ENCODE measurements around the gene KLHL17.

DNA sequence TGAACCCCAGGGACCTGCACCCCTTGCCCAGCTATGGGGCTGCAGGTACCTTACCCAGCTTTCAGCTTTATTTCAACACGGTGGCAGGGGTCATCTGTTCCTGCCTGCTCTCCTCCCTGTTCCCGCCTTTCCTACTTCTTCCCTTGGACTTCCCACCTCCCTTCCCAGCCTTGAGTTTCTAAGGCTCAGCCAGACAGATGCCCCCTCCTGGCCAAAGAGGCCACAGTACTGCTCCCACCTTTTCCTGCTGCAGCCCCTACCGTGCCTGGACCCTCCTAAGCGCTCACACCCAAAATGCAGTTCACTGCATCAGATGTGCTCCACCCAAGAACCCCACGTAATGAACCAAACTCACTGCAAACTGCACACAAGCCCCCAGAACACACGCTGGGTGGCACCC lies 9.0 kb upstream of the KLHL17 start:
- TF ChIP-seq TCF3 (IDR thresholded peaks at IDR 0.05; ENCODE audit: borderline replicate concordance, insufficient read depth, low read depth, low read length) (no peak), RAD21 (IDR thresholded peaks at IDR 0.05; ENCODE audit: insufficient read depth, low read depth, low read length) (no peak)
- TF ChIP-seq, protein P1, sequence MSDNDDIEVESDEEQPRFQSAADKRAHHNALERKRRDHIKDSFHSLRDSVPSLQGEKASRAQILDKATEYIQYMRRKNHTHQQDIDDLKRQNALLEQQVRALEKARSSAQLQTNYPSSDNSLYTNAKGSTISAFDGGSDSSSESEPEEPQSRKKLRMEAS (IDR thresholded peaks at IDR 0.05; ENCODE audit: low read depth, low read length): no peak
- TF ChIP-seq, protein P2, sequence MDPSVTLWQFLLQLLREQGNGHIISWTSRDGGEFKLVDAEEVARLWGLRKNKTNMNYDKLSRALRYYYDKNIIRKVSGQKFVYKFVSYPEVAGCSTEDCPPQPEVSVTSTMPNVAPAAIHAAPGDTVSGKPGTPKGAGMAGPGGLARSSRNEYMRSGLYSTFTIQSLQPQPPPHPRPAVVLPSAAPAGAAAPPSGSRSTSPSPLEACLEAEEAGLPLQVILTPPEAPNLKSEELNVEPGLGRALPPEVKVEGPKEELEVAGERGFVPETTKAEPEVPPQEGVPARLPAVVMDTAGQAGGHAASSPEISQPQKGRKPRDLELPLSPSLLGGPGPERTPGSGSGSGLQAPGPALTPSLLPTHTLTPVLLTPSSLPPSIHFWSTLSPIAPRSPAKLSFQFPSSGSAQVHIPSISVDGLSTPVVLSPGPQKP (IDR thresholded peaks at IDR 0.05; ENCODE audit: low read depth, low read length): no peak
